NCI-H2227 treated with DMSO at 0.1 percent for 48 hours (cell line): ENCODE data around the gene RAD51B.
"Not testable (repeated sequence)": the region's sequence is repeated elsewhere in the genome, so short reads cannot be mapped to it uniquely, and the experiment has no call there.

Experiments used
- DNase-seq: peaks from one replicate; lab custom pipeline; 2025; lab: John Stamatoyannopoulos, UW

RAD51B gene

DNA sequence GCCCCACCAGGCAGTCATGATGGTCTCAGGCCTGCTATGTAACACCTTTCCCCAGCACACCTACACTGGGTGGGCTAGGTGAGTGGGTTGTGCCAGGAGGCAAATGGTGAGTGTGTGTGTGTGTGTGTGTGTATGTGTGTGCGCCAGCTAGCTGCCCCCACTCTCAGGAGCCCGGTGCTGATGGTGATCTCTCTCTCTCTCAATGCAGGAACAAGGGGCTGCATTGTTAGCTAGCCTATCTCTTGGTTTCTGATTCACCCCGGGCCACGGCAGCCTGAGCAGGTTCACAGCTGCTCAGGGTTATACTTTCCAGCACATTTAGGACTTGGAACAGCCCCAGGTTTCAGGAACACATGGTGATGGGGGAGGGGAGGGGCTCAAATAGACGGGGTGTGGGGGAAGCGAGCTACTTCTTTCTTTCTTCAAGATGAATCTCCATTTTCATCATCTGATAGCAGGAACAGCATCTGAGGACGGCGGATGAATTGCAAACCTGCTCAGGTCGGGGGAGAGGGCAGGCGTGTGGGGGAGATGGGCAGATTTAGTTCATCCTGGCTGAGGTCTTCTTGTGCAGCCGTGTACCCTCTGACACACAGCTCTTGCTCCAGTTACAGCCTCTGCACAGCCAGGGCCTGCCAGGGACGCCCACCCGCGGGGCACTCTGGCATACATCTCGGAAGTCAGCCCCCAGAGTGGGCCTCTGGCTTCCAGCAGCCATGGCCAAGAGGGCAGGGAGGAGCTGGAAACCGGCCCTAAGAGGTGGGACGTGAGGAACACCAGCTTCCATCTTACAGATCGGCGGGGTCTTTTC, 835.6 kb downstream of the RAD51B start:
- DNase-seq: peak; percentile 19

DNA sequence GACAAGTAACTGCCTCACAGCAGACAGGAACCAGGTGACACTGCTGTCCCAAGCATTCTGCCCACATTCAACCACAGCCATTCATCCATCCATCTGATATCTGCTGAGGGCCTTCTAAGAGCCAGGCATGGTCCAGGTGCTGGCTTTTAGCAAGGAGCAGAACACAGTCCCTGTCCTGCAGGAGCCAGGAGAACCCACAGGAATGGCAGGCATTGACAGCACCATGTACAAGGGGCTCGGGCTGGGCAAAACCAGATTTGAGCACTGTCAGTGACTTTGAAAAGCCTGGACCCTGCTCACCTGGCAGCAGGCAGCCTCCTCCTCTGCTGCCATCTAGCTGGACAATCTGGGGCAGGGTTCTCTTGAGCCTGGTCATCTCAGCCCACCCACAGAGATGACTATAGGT, 836.3 kb downstream of the RAD51B start:
- DNase-seq: no peak

DNA sequence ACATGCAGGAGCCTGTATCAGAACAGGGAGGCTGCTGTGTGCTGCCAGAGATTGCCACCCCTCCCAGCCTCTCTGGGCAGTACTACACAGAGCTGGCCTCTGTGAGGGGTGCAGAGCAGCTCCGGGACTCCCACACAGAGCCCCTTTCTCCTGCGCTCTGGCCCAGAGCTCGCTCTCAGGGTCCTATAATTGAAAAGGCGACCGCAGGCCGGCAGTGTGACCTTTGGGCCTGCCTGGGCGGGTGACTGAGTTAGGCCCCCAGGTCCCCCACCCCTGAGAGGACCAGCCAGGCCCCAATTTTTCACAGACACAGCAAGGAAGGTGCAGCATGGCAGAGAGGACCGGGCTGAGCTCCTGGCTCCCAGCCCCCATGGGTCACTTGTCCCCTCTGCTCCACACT, 836.9 kb downstream of the RAD51B start:
- no peak for DNase-seq

DNA sequence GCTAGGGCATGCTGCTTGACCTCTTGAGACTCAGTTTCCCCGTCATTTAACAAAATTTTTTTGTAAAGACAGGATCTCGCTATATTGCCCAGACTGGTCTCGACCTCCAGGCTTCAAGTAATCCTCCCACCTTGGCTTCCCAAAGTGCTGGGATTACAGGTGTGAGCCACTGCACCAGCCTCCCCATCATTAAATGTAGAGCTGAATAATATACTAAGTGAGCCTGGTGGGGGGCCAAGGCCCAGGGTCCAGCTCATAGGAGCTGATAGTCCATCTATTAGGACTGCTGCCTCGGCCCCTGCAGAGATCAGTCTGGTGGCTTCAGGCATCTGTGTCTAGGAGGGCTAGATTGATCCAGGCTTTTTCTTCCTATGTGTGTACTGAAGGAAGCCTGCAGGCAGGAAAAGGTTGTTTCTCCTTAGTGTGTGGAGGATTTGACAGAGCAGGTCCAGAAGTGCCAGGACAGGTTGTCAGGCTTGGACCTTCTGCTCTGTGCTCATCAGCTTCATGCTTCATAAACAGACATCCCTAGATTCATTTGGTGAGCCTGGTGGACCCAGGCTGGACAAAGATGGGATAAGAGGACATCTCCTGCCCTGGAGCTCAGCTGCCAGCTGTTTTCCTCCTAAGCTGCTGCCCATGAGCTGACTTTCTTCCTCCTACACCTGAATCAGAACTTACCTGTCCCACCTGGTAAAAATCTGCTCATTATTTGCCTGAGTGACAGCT, 837.9 kb downstream of the RAD51B start:
- DNase-seq: no peak

DNA sequence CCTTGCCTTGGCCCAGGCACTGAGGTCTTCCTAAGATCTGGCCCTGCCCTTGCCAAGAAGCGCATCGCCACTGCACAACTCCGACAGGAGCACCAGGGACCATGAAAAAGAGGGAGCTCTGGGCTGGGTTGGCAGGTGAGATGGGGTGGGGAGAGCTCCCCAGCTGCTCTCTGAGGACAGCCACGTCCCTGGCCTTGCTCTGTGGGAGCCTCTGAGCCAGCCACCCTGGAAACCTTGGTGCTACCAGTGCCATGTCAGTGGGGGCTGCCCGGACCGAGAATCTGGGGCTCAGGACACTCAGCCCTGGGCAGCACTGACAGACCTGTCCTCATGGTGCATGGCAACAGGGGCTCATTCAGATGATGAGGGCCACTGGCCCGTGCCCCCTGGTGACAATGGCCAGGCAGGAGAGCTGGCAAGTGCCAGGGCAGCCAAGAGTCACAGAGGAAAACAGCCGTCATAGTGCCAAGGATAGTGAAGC, 838.5 kb downstream of the RAD51B start:
- no peak for DNase-seq

DNA sequence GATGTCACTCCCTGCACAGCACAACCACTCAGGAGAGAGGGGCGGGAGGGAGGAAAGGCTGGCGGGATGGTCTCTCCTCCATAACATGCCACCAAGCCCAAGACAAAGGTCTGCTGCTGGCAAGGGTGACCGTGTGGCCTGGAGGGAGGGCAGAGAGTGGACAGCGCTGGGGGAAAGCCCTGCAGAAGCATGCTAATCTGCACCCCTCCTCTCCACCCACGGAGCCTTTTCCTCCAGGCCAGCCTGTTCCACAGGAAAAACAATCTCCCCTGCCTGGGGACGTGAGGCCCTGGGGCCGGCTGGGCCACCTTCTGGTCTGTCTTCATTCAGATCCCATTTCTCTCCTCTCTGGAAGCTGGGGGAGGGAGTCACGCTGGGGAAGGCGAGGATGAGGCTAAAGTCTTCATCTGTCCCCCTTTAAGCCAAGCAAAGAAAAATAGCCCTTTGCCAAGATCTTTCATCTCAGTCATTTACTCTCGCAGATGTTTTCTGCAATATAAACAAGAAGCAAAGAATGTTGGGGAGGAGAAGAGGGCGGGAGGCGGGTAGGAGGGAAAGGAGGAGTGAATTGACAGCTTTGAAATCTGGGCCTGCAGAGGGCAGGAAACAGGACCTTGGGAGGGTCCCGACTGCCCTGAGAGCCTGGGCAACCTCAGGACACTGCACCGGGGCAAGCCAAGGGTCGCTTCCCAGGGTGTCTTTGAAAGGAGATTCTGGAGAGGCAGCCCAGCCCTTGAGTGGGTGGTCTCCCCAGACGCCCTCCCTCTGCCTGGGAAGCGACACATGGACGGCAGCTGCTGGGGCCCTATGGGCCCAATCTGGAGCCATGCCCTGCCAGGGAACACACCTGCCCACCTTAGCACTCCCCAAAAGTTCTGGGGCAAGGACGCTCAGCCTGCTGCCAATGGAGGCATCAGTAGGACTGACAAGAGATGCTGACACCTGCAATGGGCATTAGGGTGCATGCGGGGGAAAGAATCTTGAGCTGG, 839.7 kb downstream of the RAD51B start:
- no peak for DNase-seq

DNA sequence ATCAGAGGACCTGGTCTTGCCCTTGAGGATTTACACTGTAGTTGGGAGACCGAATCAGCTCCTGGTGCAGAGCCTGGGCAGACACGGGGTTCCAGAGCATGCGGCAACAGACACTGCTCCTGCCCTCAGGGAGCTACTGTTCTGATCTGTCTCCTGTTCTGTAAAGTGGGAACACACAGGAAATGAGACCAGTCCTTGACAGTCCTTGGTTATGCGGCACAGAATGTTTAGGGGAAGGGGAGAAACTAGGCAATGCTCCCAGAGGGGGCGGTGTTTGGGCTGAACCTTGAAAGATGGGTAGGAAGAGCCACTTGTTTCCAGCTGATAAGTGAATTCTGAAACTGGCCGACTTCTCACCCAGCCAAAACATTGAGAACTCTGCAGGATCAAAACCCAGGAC, 840.9 kb downstream of the RAD51B start:
- DNase-seq: no peak

DNA sequence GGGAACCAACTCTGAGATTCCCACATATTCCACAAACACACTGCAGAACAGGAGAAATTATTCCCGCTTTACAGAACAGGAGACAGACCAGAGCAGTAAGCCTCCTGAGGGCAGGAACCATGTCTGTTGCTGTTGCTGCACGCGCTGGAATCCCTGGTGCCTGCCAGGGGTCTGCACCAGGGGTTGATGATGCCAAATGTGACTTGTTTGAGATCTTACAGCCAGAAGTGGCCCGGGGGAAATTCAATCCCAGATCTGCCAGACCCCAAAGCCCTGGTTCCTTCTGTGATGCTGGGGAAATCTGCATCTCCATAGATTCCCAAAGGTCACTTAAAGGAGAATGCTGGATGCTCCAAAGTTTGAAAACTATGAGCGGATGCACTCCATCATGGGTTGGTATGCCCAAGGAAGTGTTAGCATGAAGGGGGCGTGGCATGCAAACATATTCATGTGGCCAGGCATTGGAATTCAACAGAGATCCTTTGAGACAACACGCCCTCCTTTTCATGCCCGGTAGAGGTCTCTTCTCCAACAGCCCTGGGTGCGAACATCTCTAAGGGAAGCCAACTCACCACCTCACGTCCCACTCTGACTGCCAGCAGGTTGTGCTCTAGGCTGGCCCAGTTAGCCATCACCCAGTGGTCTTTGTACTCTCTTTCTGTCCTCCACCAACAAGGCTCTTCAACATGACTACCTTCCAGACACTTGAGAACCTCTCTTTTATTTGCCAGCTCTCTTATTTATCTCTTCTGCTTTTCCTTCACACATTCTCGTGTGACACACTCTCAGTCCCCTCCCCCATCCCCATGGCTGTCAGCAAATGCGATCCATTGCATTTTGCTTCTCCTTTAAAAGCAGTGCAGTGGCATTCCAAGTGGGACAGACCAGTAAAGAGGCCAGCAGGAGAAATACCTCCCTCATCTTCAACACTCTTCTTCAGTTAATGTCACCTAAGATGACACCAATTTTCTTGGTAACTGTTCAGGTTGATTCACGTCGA, 841.9 kb downstream of the RAD51B start:
- DNase-seq: no peak

DNA sequence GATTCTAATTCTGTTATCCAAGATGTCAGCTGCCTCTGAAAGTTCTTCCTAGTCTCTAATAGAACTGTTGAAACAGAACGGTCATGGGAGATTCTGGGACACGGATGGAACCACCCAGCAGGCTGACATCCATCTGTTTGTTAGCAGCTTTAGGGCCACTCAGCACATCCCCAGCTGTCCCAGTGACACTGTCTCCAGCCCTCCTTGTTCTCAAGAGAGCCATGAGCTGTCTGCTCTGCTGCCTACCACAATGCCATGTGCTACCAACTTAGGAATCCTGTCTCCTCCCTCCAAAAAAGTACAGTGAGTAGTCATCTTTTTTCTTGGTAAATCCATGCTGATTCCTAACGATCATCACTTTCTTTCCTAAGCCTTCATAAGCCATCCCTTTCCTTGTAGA, 842.8 kb downstream of the RAD51B start:
- no peak for DNase-seq

DNA sequence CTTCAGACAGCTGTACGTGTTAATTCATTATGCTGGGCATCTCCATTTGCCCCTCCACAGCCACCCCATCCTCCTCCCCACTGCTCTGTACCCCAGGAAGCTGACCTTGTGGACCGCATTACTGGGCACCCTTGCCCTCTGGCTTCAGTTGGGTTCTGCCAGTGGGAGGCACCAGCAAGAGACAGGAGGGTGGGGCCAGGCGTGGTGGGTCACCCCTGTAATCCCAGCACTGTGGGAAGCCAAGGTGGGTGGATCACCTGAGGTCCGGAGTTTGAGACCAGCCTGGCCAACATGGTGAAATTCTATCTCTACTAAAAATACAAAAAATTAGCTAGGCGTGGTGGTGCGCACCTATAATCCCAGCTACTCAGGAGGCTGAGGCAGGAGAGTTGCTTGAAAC, 843.2 kb downstream of the RAD51B start:
- not testable (repeated sequence) for DNase-seq

DNA sequence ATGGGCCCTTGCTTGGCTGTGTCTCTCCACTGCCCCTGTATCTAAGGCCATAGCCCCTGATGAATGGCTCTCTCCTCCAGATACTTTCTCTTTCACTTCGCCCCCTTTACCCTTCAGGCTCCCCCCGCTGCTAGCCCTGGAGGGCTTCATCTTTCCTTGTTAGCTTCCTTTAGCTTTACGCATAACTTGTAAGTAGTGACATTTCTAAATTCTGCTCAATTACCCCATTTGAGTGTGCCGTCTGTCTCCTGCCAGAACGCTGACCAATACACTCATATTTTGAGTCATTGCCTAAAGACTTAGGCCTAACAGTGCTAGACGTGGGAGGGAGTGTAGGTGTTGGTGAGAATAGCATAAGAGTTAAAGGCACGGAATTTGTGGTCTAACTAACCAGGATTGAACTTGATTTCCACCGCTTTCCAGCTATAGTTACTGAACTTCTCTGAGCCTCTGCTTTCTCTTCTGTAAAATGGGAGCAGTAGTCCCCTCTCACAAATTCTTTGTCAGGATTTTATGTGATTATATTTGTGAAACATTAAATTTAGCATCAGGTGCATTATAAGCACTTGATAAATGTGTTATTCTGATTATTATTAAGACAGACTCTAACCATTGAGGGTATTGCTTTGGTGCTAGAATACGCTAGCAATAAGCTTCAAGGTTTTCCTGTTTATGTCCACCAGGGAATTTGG, 844.0 kb downstream of the RAD51B start:
- DNase-seq: no peak

DNA sequence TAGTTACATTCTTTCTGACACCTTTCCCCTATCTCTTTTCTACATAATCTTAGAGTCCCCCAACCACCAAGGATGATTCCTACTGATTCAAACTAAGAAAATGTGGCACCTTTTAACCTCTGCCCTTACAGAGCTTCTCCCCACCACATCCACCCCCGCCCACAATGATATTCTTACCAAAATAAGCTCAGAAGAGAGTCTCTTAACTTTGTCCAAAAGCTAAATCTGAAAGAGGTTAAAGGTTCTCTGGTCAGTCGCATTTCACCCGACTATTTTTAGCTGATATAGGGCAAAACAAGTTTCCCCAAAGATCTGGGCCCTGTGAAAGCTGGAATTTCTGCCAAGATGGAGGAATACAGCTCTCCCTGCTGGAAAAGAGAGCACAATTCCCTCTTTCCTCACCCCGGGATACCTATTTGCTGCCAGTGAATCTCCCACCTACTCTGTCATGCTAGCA, 844.7 kb downstream of the RAD51B start:
- no peak for DNase-seq

DNA sequence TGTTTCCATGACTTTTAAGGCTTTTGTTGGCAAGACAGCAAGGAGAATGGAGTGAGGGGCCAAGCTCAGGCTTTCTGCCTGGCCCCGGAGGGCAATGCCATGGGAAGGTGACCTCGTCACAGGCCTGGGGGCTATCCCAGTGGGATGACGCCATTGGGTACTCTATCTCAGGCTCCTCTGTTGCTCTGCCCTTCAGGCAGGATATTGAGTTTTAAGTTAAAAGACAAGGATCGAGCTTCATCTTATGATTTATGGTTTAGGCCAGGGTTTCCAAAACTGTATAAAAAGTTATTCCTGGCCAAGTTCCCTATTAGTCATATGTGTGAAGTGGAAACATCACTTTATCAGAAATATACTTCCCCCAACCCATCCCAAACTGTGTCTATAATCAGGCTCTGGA, 845.6 kb downstream of the RAD51B start:
- DNase-seq: no peak

DNA sequence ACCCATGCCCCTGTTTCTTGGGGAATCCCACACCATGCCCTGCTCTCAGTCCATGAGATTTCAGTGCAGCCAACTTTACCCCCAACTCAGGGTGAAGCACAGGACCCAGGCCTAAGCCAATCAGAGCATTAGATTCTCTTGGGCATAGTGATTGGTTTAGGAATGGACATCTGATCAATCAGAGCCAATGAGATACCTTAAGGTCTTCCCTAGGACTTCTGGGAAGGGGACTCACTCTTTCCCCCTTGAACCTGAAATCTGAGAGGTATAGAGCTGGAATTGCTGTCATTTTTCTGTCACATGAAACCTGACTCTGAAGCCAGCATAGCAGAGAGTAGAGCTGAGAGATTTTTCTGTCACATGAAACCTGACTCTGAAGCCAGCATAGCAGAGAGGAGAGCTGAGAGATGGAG, 846.2 kb downstream of the RAD51B start:
- DNase-seq: no peak

DNA sequence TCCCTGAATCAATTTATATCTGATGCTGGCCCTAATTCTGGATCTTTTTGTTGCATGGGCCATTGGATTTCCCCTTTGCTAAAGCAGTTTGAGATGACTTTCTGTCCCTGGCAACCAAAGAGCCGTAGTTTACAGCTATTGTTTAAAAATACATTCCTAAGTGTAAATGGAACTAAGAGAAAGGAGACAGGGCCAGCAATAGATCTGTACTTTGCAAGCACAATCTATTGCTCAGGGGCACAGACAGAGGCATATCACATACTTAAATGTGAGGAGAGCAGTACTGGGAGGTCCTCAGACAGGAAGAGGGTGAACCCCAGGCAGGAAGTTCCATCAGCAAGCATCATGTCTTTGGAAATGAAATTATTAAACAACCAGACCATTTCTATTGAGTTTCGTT, 846.7 kb downstream of the RAD51B start:
- DNase-seq: no peak

DNA sequence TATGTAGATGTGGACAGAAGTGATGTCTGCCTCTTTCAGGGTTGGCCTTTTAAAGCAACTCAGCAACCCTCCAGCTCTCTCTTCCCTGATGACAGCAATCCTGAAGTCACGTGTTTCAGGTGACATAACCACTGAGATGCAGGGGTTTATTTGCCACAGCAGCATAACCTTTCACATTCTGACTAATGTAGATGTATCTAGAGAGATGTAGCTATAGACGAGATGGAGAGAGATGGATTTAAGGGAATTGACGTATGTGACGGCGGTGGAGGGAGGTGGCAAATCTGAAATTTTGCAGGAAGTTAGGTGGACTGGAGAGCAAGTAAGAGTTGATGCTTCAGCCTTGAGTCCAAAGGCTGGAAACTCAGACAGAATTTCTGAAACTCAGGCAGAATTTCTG, 847.3 kb downstream of the RAD51B start:
- no peak for DNase-seq

DNA sequence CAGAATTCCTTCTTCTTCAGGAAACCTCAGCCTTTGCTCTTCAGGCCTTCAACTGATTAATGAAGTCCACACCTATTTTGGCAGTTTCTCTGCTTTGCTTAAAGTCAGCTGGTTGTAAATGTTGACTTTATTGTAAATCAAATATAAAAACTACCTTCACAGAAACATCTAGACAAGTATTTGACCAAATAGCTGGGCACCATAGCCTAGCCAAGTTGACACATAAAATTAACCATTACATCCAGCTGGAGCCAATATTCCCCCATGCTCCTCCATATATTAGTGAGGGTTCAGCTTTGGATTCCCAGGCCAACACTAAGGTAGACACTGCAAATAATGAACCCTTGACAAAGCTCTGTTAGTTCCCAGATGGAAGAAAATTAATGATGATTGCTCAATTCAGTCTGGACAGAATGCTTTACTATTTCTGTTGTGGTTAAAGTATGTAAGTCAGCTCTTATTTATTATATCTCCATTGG, 847.8 kb downstream of the RAD51B start:
- no peak for DNase-seq

DNA sequence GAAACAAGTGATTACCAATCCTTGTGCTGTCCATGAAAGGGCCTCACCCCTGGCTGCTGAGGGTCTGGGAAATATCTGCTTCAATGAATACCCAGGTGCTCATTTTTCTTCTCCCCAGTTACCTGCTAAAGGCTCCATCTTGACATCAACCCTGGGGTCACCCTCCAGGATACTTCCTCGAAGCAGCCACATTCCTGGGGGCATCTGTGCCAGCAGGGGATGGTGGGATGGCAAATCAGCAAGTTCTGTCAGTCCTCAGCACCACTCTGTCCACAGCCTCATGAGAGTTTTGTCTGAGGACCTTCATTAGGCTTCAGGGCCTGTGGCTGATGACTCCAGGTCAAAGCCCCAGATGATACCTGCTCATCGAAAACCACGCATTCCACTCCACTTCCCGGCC, 848.4 kb downstream of the RAD51B start:
- DNase-seq: no peak

DNA sequence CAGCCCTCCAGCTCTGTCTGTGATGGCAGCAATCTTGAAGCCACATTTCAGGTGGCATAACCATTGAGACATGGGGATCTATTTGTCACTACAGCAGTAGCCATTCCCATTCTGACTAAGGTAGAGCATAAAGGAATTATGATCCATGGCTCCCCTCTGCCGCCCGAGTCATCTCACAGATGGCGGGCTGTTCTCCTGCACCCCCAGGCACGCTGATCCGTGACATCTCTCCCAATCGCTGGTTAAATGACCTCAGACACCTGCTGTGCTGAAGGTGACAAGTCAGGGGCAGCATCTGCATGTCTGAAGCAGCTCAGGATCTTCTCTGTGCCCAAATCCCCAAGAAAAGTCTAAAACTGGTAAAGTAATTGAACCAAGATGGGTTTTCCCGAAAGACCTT, 849.0 kb downstream of the RAD51B start:
- DNase-seq: no peak

DNA sequence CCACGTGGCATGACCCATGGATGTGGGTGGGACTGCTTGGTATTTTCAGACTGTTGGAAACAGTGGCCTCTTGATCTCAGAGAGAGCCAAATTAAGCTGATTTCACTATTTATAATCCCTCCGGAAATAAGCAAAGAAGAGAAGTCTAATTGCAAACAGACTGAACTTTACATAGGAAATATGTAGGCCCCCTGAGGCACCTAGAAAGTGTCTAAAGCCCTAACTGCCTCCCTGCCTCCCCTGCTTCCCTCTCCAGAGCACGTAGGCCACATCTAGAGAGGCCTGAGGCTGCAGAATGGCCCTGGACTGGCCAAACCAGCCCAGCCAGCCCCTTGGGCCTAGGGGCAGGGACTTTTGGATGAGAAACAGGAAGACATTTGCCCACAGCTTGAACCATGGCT, 849.5 kb downstream of the RAD51B start:
- DNase-seq: no peak
